ENCODE measurements around the gene FIZ1. TPM values are rescaled to one million over a fixed set of nuclear protein-coding genes. Genes with fewer than 3 reads are reported as not detected.
"Not testable (repeated sequence)": the region's sequence is repeated elsewhere in the genome, so short reads cannot be mapped to it uniquely, and the experiment has no call there.

FIZ1 gene
- total RNA-seq, 1 donor from 2014 or later, result 21.2 TPM

DNA sequence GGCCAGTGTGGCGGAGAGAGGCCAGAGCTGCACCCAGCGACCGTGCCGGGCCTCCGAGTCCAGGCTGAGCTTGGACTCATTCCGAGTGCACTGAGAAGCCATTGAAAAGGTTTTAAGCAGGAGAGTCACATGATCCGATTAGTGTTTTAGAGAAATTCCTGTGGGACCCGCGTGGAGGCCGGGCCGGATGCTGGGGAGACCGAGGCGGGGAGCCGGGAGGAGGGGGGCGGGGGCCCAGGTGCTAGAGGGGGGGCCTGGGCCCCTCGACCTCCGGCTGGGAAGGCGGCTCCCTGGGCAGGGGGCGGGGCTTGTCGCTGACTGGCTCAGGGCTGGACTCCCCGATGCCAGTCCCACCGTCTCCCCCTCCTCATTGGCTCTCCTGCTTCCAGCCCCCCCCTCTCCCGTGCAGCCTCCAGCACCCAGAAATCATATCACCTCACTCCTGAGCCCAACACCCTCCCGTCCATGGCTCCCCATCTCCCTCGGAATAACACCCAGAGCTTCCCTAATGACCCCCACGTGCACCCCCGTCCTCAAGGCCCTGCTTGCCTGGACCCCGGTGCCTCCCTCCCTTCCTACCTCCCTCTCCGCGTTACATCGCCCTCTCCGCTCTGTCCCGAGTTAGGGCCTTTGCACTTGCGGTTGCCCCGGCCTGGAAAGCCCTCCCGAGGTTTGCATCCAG lies 13.5 kb downstream of the FIZ1 start:
- H3K36me3 Mint-ChIP-seq (ENCODE audit: low read depth), result no peaks in the 10 kb centered on the region
- peak; percentile 44 for DNase-seq
- intact Hi-C loops (cut with micrococcal nuclease), result loop anchor here (2.0 kb wide), 1 partner anchor 69 kb away; no protein-coding TSS in a partner anchor
- H3K27ac Mint-ChIP-seq, result peak overlapping the region; percentile 10
- no peaks in the 10 kb centered on the region for H3K27me3 Mint-ChIP-seq
- no peak for TF ChIP-seq CTCF (IDR thresholded peaks at IDR 0.05)
- POLR2A ChIA-PET, result interaction anchor here (0.6 to 5.7 kb wide), 5 partner anchors 14 to 1247 kb away, joined by 3 to 42 read pairs (median 3); partner anchors contain the start of genes FIZ1 and ZNF524
- H3K9me3 Mint-ChIP-seq, result no peaks in the 10 kb centered on the region
- H3K4me1 Mint-ChIP-seq, result peaks cover 41% of the 10 kb centered on the region
- peak overlapping the region; percentile 85 for H3K4me3 Mint-ChIP-seq
- ATAC-seq (ENCODE audit: low read depth), result peak; percentile 53
- CTCF ChIA-PET, result interaction anchor here (0.8 kb wide), 1 partner anchor 47 kb away, joined by 3 read pairs; no protein-coding TSS in a partner anchor

- ChIA-PET CTCF (interaction anchor here (0.9 kb wide), 1 partner anchor 81 kb away, joined by 3 read pairs; no protein-coding TSS in a partner anchor), POLR2A (interaction anchor here (1.1 to 5.7 kb wide), 2 partner anchors 15 to 50 kb away, joined by 4 to 42 read pairs; partner anchors contain the start of genes FIZ1 and ZNF524)
- no peak overlapping the region for H3K27ac Mint-ChIP-seq
- intact Hi-C loops (cut with micrococcal nuclease), result no loop called here
- no peak for ATAC-seq (ENCODE audit: low read depth)
- no peak for TF ChIP-seq CTCF (IDR thresholded peaks at IDR 0.05)
- H3K9me3 Mint-ChIP-seq, result no peaks in the 10 kb centered on the region
- DNase-seq, result no peak
- H3K36me3 Mint-ChIP-seq (ENCODE audit: low read depth), result peaks cover 3% of the 10 kb centered on the region
- H3K4me3 Mint-ChIP-seq, result no peak overlapping the region
- H3K27me3 Mint-ChIP-seq, result no peaks in the 10 kb centered on the region
- peaks cover 45% of the 10 kb centered on the region for H3K4me1 Mint-ChIP-seq
Observed at GRCh38 chr19:55584871-55585270, 14.4 kb downstream of the FIZ1 start.

DNA sequence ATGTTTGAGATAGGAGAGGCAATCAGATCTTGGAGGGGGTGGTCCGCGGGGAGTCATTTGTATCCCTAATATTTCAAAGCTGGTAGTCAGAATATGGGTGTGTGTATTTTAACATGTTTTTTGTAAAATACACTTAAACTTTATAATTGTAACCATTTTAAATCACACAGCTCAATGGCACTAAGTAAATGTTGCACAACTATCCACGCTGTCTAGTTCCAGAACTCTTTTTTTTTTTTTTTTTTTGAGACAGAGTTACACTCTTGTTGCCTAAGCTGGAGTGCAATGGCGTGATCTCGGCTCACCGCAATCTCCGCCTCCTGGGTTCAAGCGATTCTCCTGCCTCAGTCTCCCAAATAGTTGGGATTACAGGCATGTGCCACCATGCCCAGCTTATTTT lies 15.4 kb downstream of the FIZ1 start:
- CTCF ChIA-PET, result not testable (repeated sequence)

DNA sequence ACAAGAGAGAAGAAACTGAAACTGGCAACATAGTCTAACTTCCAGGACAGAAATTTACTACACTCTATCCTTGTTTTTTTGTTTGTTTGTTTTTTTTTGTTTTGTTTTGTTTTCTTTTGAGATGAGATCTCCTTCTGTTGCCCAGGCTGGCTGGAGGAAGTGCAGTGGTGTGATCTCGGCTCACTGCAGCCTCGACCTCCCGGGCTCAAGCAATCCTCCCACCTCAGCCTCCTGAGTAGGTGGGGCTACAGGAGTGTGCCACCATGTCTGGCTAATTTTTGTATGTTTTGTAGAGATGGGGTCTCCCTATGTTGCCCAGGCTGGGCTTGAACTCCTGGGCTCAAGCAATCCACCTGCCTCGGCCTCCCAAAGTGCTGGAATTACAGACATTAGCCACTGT lies 17.0 kb downstream of the FIZ1 start:
- Mint-ChIP-seq H3K27ac (peak overlapping the region; percentile 7), H3K4me3 (peak overlapping the region; percentile 84), H3K36me3 (ENCODE audit: low read depth) (peaks cover 11% of the 10 kb centered on the region), H3K4me1 (peaks cover 44% of the 10 kb centered on the region)
- CTCF ChIA-PET; intact Hi-C loops (cut with micrococcal nuclease); DNase-seq; H3K27me3 Mint-ChIP-seq; ATAC-seq (ENCODE audit: low read depth); H3K9me3 Mint-ChIP-seq: not testable (repeated sequence)
- POLR2A ChIA-PET, result interaction anchor here (1.0 to 2.5 kb wide), 2 partner anchors 17 to 72 kb away, joined by 3 to 15 read pairs; partner anchors contain the start of genes FIZ1, U2AF2 and ZNF524

More for the DNA sequence above, 15.4 kb downstream of the FIZ1 start:
- intact Hi-C loops (cut with micrococcal nuclease); H3K4me3 Mint-ChIP-seq; H3K27ac Mint-ChIP-seq; ATAC-seq (ENCODE audit: low read depth); DNase-seq; H3K36me3 Mint-ChIP-seq (ENCODE audit: low read depth); H3K27me3 Mint-ChIP-seq; H3K9me3 Mint-ChIP-seq: not testable (repeated sequence)
- peaks cover 47% of the 10 kb centered on the region for H3K4me1 Mint-ChIP-seq
- POLR2A ChIA-PET, result interaction anchor here (1.1 to 5.7 kb wide), 2 partner anchors 16 to 51 kb away, joined by 4 to 42 read pairs; partner anchors contain the start of genes FIZ1 and ZNF524

GRCh38 chr19:55581823-55582223 lies 17.5 kb downstream of the FIZ1 start:
- peaks cover 16% of the 10 kb centered on the region for H3K36me3 Mint-ChIP-seq (ENCODE audit: low read depth)
- H3K27ac Mint-ChIP-seq, result peak overlapping the region; percentile 7
- DNase-seq, result no peak
- POLR2A ChIA-PET, result interaction anchor here (0.7 to 2.5 kb wide), 3 partner anchors 17 to 73 kb away, joined by 3 to 15 read pairs (median 3); partner anchors contain the start of genes FIZ1, U2AF2, ZNF524 and ZNF580
- no peaks in the 10 kb centered on the region for H3K9me3 Mint-ChIP-seq
- TF ChIP-seq CTCF (IDR thresholded peaks at IDR 0.05), result no peak
- no peaks in the 10 kb centered on the region for H3K27me3 Mint-ChIP-seq
- peaks cover 39% of the 10 kb centered on the region for H3K4me1 Mint-ChIP-seq
- no peak for ATAC-seq (ENCODE audit: low read depth)
- peak overlapping the region; percentile 84 for H3K4me3 Mint-ChIP-seq
- CTCF ChIA-PET, result no interaction called here
- intact Hi-C loops (cut with micrococcal nuclease), result loop anchor here (2.0 kb wide), 4 partner anchors 17 to 93 kb away; partner anchors contain the start of genes EPN1, FIZ1, U2AF2 and ZNF580

Data from activated B cell treated with CpG ODN at 0.5 μM for 24 hours (primary cell).